ENCODE measurements around the gene MEIOSIN.

The MEIOSIN gene

DNA sequence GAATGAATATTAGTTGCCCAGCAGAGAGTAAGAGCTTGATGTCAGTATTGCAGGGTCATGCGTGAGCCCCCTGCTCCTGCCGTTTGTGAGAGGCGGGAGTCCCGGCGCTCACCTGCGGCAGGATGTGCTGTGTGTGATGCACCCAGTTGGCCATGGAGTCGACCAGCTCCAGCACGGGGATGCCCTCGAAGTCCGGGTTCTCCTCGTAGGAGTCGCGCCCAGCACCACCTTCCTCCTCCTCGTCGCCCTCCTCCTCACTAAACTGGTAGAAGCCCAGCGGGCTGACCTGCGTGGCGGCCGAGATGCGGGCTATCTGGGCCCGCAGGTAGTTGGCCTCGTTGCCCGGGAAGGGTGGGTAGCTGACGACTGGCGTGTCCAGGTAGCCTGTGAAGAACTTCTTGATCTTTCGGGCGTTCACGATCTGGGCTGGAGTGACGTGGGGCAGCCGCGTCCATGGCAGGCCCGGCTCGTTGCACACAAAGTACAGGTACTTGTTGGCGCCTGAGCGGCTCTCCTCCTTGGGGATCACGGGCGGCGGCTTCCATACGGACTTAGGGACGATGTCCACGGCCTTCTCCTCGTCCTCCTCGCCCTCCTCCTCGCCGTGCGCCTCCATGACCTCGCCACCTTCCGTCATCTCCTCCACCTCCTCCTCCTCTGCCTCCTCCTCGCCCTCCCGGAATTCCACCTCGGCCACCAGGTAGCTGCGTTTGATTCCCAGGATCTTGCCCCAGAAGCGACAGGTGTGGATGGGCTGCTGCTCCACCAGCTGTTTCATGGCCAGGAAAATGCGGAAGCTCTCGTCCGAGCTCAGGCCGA is 71.1 kb downstream of the MEIOSIN start:
- TF ChIP-seq RAD21 (IDR thresholded peaks at IDR 0.05; ENCODE audit: low read depth) (no peak), NFIC (IDR thresholded peaks at IDR 0.05) (no peak), TAF1 (IDR thresholded peaks at IDR 0.05; ENCODE audit: low read depth) (no peak), ZBTB7A (IDR thresholded peaks at IDR 0.05; ENCODE audit: low read depth) (no peak), TCF12 (IDR thresholded peaks at IDR 0.05; ENCODE audit: low read depth) (no peak), CEBPB (IDR thresholded peaks at IDR 0.05) (no peak), EP300 (IDR thresholded peaks at IDR 0.05; ENCODE audit: borderline replicate concordance) (no peak), TEAD4 (IDR thresholded peaks at IDR 0.05) (no peak), FOXM1 (IDR thresholded peaks at IDR 0.05; ENCODE audit: borderline replicate concordance, low read depth) (no peak), CREB1 (IDR thresholded peaks at IDR 0.05; ENCODE audit: low read depth) (no peak), YY1 (IDR thresholded peaks at IDR 0.05; ENCODE audit: low read depth) (no peak)
- TF ChIP-seq, protein P1, sequence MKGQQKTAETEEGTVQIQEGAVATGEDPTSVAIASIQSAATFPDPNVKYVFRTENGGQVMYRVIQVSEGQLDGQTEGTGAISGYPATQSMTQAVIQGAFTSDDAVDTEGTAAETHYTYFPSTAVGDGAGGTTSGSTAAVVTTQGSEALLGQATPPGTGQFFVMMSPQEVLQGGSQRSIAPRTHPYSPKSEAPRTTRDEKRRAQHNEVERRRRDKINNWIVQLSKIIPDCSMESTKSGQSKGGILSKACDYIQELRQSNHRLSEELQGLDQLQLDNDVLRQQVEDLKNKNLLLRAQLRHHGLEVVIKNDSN (IDR thresholded peaks at IDR 0.05), result no peak
- TF ChIP-seq, protein P2, sequence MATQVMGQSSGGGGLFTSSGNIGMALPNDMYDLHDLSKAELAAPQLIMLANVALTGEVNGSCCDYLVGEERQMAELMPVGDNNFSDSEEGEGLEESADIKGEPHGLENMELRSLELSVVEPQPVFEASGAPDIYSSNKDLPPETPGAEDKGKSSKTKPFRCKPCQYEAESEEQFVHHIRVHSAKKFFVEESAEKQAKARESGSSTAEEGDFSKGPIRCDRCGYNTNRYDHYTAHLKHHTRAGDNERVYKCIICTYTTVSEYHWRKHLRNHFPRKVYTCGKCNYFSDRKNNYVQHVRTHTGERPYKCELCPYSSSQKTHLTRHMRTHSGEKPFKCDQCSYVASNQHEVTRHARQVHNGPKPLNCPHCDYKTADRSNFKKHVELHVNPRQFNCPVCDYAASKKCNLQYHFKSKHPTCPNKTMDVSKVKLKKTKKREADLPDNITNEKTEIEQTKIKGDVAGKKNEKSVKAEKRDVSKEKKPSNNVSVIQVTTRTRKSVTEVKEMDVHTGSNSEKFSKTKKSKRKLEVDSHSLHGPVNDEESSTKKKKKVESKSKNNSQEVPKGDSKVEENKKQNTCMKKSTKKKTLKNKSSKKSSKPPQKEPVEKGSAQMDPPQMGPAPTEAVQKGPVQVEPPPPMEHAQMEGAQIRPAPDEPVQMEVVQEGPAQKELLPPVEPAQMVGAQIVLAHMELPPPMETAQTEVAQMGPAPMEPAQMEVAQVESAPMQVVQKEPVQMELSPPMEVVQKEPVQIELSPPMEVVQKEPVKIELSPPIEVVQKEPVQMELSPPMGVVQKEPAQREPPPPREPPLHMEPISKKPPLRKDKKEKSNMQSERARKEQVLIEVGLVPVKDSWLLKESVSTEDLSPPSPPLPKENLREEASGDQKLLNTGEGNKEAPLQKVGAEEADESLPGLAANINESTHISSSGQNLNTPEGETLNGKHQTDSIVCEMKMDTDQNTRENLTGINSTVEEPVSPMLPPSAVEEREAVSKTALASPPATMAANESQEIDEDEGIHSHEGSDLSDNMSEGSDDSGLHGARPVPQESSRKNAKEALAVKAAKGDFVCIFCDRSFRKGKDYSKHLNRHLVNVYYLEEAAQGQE (IDR thresholded peaks at IDR 0.05; ENCODE audit: low read depth), result no peak
- TF ChIP-seq, protein P3, sequence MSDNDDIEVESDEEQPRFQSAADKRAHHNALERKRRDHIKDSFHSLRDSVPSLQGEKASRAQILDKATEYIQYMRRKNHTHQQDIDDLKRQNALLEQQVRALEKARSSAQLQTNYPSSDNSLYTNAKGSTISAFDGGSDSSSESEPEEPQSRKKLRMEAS (IDR thresholded peaks at IDR 0.05), result no peak

DNA sequence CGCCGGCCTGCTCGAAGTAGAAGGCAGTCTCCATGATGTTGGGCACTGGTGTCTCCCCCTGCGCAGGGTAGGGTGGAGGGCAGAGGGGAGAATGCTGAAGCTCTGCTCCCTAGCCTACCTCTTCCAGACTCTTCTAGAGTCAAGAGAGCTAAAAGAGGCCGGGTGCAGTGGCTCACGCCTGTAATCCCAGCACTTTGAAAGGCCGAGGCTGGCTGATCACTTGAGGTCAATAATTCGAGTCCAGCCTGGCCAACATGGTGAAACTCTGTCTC is 71.7 kb downstream of the MEIOSIN start:
- TF ChIP-seq TAF1 (IDR thresholded peaks at IDR 0.05; ENCODE audit: low read depth), result no peak
- TF ChIP-seq RAD21 (IDR thresholded peaks at IDR 0.05; ENCODE audit: low read depth), result no peak
- TF ChIP-seq EP300 (IDR thresholded peaks at IDR 0.05; ENCODE audit: borderline replicate concordance), result no peak
- no peak for TF ChIP-seq NFIC (IDR thresholded peaks at IDR 0.05)
- TF ChIP-seq EGR1 (IDR thresholded peaks at IDR 0.05), result no peak
- TF ChIP-seq, protein P3 (IDR thresholded peaks at IDR 0.05), result no peak
- TF ChIP-seq, protein P2 (IDR thresholded peaks at IDR 0.05; ENCODE audit: low read depth), result no peak
- TF ChIP-seq CEBPB (IDR thresholded peaks at IDR 0.05), result no peak
- TF ChIP-seq CREB1 (IDR thresholded peaks at IDR 0.05; ENCODE audit: low read depth), result no peak
- no peak for TF ChIP-seq TEAD4 (IDR thresholded peaks at IDR 0.05)
- TF ChIP-seq YY1 (IDR thresholded peaks at IDR 0.05; ENCODE audit: low read depth), result no peak
- TF ChIP-seq TCF12 (IDR thresholded peaks at IDR 0.05; ENCODE audit: low read depth), result no peak
- TF ChIP-seq FOXM1 (IDR thresholded peaks at IDR 0.05; ENCODE audit: borderline replicate concordance, low read depth), result no peak
- TF ChIP-seq, protein P1 (IDR thresholded peaks at IDR 0.05), result no peak
- no peak for TF ChIP-seq ZBTB7A (IDR thresholded peaks at IDR 0.05; ENCODE audit: low read depth)

DNA sequence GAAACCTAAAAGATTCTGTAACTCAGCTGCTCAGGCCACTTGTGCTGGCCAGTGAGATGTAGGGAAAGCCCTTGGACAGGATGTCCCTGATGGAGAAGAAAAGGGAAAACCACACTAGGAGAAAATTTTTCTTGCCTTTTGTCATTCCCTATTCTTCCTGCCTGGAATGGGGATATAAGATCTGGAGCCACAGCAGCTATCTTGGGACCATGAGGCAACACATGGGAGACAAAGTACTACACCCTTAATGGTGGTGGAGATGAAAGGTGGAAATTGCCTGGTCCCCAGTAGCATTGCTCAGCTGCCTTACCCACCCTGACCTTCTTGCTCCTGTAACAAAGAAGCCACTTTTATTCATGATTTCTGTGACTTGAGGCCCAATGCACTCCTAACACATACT is 72.5 kb downstream of the MEIOSIN start:
- no peak for TF ChIP-seq TAF1 (IDR thresholded peaks at IDR 0.05; ENCODE audit: low read depth)

DNA sequence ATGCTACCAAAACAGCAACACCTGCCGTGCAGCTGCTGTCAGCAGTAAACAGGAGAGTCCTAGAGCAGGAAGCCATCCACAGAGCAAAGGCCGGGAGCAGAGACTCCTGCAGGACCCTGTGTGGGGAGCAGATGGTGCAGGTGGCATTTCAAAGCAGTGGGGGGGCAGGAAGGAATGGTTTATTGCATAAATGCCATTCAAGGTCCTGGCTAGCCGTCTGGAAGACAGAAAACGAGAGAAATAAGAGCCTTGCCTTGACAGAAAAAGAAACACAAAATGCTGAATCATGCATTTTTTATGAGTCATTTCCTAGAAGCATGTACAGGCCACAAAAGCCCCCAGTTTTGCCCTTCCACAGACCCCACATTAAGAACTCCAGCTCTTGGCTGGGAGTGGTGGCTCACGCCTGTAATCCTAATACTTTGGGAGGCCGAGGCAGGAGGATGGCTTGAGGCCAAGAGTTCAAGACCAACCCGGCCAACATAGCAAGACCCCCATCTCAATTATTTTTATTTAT is 76.5 kb downstream of the MEIOSIN start:
- TF ChIP-seq NFIC (IDR thresholded peaks at IDR 0.05), result no peak
- TF ChIP-seq, protein P2 (IDR thresholded peaks at IDR 0.05; ENCODE audit: low read depth), result no peak
- TF ChIP-seq, protein P1 (IDR thresholded peaks at IDR 0.05), result no peak
- TF ChIP-seq EP300 (IDR thresholded peaks at IDR 0.05; ENCODE audit: borderline replicate concordance), result no peak
- TF ChIP-seq EGR1 (IDR thresholded peaks at IDR 0.05), result no peak
- TF ChIP-seq CREB1 (IDR thresholded peaks at IDR 0.05; ENCODE audit: low read depth), result no peak
- no peak for TF ChIP-seq YY1 (IDR thresholded peaks at IDR 0.05; ENCODE audit: low read depth)
- TF ChIP-seq TCF12 (IDR thresholded peaks at IDR 0.05; ENCODE audit: low read depth), result no peak
- no peak for TF ChIP-seq RAD21 (IDR thresholded peaks at IDR 0.05; ENCODE audit: low read depth)
- TF ChIP-seq FOXM1 (IDR thresholded peaks at IDR 0.05; ENCODE audit: borderline replicate concordance, low read depth), result no peak
